ENCODE measurements around the gene NDUFB4. TPM values are rescaled to one million over a fixed set of nuclear protein-coding genes. Genes with fewer than 3 reads are reported as not detected.

The NDUFB4 gene
- total and polyA plus RNA-seq, 11 donors: 283 to 899 (median 505) TPM

GRCh38 chr3:120640231-120640630 is 44.1 kb downstream of the NDUFB4 start:
- Histone ChIP-seq H3K27me3 (no peaks in the 10 kb centered on the region), H3K4me1 (peaks cover 0 to 10% (median 1%) of the 10 kb centered on the region in 12 donors), H3K36me3 (no peaks in the 10 kb centered on the region), H3K27ac (no peak overlapping the region), H3K9me3 (no peaks in the 10 kb centered on the region), H3K4me3 (no peak overlapping the region)
- ATAC-seq (no peak), DNase-seq (no peak)
- TF ChIP-seq POLR2A (IDR thresholded peaks at IDR 0.05): no peak
- TF ChIP-seq, protein P1, sequence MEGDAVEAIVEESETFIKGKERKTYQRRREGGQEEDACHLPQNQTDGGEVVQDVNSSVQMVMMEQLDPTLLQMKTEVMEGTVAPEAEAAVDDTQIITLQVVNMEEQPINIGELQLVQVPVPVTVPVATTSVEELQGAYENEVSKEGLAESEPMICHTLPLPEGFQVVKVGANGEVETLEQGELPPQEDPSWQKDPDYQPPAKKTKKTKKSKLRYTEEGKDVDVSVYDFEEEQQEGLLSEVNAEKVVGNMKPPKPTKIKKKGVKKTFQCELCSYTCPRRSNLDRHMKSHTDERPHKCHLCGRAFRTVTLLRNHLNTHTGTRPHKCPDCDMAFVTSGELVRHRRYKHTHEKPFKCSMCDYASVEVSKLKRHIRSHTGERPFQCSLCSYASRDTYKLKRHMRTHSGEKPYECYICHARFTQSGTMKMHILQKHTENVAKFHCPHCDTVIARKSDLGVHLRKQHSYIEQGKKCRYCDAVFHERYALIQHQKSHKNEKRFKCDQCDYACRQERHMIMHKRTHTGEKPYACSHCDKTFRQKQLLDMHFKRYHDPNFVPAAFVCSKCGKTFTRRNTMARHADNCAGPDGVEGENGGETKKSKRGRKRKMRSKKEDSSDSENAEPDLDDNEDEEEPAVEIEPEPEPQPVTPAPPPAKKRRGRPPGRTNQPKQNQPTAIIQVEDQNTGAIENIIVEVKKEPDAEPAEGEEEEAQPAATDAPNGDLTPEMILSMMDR (IDR thresholded peaks at IDR 0.05): no peak
- intact Hi-C loops (cut with DNase I): loop anchor here in 1 of 10 donors (5.0 kb wide), 1 partner anchor 47 kb away; no protein-coding TSS in a partner anchor
- WGBS, 4 donors: 86 to 97% (median 90%) methylated on average over 1 of the region's 1 CpG

DNA sequence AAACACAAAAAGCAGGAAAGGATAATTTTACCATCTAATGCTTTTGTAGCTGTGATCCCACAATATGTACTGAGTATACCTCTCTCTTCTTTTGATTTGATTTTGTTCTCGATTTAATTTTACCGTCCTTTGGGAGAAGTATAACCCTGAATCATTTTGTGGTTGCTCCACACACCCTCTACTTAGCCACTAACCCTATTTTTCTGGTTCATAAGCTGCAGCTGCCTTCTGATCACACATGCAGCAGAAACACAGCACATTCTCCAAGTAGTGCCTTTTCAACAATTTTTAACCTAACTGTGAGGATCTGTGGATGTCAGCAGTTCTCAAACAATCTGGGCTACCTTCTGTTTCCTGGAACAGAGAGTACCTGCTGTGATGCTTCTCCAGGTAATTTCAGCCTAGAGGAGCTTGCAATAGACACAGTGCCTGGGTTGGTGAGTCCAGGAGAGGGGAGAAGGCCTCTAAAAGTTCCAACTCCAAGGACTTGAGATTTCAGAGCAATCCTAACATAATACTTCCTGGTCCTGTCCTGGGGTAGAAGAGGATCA is 45.6 kb downstream of the NDUFB4 start:
- no peak overlapping the region for H3K4me3 ChIP-seq
- no peak for ATAC-seq
- no peaks in the 10 kb centered on the region for H3K27me3 ChIP-seq
- H3K9me3 ChIP-seq: no peaks in the 10 kb centered on the region
- intact Hi-C loops (cut with DNase I): loop anchor here in 1 of 10 donors (5.0 kb wide), 1 partner anchor 46 kb away; no protein-coding TSS in a partner anchor
- no peak for DNase-seq
- H3K4me1 ChIP-seq: peaks cover 0 to 22% (median 3%) of the 10 kb centered on the region in 12 donors
- H3K27ac ChIP-seq: no peak overlapping the region
- 89 to 96% (median 93%) methylated on average over 2 of the region's 2 CpGs for WGBS, 4 donors
- no peaks in the 10 kb centered on the region for H3K36me3 ChIP-seq
- TF ChIP-seq, protein P1 (IDR thresholded peaks at IDR 0.05): no peak

- 50 to 57% (median 52%) methylated on average over 4 of the region's 4 CpGs for WGBS, 4 donors
- no peaks in the 10 kb centered on the region for H3K9me3 ChIP-seq
- no peak overlapping the region for H3K27ac ChIP-seq
- H3K4me1 ChIP-seq: peaks cover 0 to 27% (median 5%) of the 10 kb centered on the region in 12 donors
- TF ChIP-seq, protein P1 (IDR thresholded peaks at IDR 0.05): no peak
- TF ChIP-seq POLR2A (IDR thresholded peaks at IDR 0.05): no peak
- no peak for DNase-seq
- no peaks in the 10 kb centered on the region for H3K27me3 ChIP-seq
- H3K36me3 ChIP-seq: no peaks in the 10 kb centered on the region
- H3K4me3 ChIP-seq: no peak overlapping the region
- peak in 1 of 4 donors; percentile 30 for ATAC-seq
- intact Hi-C loops (cut with DNase I): loop anchor here in 1 of 10 donors (5.0 kb wide), 1 partner anchor 45 kb away; no protein-coding TSS in a partner anchor
These were observed 46.3 kb downstream of the NDUFB4 start for GRCh38 chr3:120642368-120642948.

DNA sequence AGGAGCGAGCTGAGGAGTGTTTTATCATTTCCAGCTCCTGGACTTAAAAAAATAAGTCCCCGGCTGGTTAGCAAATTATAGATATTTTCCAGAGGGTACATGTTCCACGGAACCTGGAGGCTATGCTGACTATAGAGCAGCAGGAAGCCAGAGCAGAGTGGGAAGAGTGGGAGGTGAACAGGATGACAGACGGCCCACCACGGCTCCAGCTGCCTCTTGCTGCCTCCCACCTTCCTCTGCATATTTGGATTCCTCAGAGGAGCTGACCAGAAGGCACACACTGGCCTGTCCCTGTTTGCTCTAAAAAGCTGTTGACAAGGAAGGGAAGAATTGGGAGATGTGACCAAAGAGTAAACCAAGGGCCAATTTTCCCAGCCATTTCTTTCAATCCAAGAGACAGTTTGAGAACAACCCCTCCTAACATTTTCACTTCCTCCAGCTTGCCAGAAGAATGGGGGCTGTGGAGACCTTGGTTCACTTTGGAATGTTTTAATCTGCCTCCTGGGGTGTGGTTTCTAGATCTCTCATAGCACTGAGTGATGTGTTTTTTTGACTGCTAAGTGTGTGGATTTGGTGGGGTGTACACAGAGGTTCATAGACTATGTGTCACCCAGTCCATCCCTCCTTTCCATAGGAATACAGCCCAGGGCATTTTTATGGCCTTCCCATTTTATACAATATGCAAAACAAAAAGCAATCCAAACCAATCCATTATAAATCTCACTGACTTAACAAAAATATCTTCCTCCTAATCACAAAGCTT is 49.1 kb downstream of the NDUFB4 start:
- TF ChIP-seq, protein P1 (IDR thresholded peaks at IDR 0.05): no peak
- TF ChIP-seq POLR2A (IDR thresholded peaks at IDR 0.05): no peak
- WGBS, 4 donors: 42 to 52% (median 45%) methylated on average over 5 of the region's 5 CpGs
- Histone ChIP-seq H3K36me3 (no peaks in the 10 kb centered on the region), H3K27ac (peak overlapping the region in 3 of 12 donors; percentile 16 to 52 (median 37)), H3K4me1 (peaks cover 0 to 27% (median 5%) of the 10 kb centered on the region in 12 donors), H3K9me3 (no peaks in the 10 kb centered on the region), H3K27me3 (no peaks in the 10 kb centered on the region), H3K4me3 (no peak overlapping the region)
- peak in 1 of 5 donors; percentile 11 for DNase-seq
- ATAC-seq: peak in 3 of 4 donors; percentile 40 to 76 (median 58)
- intact Hi-C loops (cut with DNase I): no loop called here
